Skin of body (tissue), 2 donors: ENCODE results near the gene TP53AIP1. TPM values are rescaled to one million over a fixed set of nuclear protein-coding genes. Genes with fewer than 3 reads are reported as not detected.

Source experiments
- DNase-seq: peaks from one replicate; lab custom pipeline; 2025; lab: John Stamatoyannopoulos, UW
- total RNA-seq: library from RNA; depleted of rRNA; stranded (reverse); fragments of >200 nt; gene quantifications from one replicate; pipeline ENCODE4 v1.2.3, GENCODE V29; 2014

The TP53AIP1 gene
- total RNA-seq, 1 donor from 2014 or later = 7.6 TPM

DNA sequence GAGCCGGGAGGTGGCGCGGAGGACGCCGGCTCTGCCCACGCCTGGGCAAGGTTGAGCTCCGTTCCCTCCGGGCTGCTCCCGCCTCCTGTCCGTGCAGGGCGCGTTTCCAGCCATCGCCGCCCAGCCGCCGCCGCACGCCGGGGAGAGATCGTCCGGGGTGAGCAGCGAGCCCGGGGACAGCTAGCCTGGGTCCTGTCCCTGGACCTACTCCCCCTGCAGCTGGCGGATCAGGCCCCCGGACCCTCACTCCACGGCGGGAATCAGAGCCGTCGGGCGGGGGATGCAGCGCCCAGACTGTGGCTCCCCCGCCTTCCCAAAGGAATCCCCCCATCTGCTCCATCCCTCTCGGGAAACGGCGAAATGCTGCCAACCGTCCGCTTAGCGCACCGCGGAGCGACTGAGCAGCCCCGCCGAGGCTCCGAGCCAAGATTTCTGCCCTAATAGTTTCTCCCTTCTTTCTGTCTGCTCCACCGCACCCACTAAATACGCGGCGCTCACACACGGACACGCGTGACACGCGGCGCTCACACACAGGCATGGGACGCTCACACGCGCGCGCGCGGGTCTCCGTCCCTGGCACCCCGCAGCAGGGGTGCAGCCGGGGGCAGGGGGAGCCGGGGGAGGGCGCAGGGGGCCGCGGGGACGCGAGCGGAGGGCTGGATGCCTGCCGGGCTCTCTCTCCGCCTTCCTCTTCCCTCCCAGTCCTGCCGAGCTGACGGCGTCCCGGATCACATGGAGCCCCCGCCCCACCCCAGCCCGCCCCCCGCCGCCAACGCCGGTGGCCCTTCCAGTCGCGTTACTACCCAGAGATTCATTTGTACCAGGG lies 51.9 kb downstream of the TP53AIP1 start, which contains the start of gene KCNJ5:
Gene KCNJ5 (plus strand): TSS at position 814 of the 826 bp plus-strand sequence. CDS start 19,918 bp downstream, outside the sequence.
- no peak for DNase-seq

DNA sequence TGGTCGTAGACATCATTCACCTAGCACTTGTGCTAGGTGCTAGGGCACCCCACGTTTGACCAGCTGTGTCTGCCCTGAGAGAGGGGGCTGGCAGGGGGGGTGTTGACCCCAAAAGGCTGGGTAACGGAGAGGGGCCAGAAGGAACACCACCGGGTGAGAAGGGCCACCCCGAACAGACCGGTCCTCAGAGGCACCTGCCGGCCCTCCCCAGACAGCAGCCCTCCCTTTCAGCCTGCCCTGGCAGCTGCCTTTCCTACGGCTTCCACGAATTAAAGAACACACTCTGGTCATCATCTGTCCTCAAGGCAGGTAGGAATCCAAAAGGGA lies 52.5 kb downstream of the TP53AIP1 start:
- no peak for DNase-seq

DNA sequence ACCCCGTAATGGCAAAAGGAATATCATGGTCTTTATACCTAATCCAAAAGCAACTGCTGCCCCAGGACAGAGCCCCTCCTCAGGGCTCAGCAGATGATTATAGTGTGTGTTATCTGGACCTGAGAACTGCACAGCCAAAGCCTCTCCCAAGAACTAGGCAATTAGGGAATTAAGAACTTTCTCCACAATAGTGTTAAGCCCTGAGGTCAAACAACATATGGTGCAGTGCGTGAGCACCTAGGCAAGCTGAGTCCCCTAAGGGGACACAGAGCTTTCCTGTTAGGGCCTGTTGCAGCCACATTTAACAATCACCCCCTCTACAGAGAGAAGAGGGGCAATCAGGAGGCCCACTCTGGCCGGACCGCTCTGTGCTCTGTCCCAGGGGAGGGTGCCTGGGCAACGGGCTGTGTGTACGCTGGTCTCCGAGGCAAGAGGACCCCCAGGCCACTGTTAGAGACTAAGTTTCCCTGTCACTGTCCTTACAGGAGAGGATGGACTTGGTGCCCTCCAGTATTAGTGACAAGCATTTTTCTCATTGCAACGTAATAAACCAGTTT lies 52.9 kb downstream of the TP53AIP1 start:
- no peak for DNase-seq

DNA sequence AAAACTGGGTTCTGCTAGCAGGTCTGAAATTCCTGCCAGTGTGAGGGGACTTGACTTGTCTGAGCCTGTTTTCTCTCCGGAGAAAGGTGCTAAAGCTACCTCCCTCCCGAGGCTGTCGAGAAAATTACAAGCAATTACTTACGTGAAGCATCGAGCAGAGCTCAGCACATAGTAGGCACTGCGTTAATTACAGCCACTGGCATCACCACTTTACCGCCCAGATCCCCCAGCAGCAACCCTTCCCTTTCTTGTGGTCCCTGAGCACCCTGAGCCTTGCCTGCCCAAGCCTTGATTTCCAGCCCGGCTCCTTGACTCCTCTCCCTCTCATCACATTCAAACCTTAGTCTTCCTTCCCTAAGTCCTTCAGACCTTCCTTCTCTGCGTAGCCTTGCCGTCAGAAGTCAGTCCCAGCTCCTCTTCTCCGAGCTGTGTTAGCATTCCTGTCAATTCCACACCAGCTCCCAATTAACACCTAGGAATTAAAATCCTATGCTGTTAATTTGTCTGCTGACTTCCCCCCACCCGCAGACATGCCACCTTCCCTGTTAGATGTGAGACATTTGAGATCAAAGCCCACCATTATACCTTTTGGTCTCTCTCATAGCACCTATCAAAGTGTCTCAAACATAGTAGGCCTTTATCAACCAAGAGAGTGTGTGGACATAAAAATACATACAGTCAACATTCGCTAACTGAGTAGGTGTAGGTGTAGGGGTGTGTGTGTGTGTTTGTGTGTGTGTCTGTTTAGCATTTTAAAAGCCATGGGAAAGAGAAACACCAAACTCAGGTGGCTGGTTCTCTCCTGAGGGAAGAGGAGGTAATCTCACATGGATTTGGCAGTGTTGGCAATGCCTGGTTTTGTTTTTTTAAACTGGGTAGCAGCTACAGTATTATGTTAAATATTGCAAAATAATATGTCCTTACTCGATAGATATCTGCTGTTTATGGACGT lies 54.4 kb downstream of the TP53AIP1 start:
- no peak for DNase-seq

DNA sequence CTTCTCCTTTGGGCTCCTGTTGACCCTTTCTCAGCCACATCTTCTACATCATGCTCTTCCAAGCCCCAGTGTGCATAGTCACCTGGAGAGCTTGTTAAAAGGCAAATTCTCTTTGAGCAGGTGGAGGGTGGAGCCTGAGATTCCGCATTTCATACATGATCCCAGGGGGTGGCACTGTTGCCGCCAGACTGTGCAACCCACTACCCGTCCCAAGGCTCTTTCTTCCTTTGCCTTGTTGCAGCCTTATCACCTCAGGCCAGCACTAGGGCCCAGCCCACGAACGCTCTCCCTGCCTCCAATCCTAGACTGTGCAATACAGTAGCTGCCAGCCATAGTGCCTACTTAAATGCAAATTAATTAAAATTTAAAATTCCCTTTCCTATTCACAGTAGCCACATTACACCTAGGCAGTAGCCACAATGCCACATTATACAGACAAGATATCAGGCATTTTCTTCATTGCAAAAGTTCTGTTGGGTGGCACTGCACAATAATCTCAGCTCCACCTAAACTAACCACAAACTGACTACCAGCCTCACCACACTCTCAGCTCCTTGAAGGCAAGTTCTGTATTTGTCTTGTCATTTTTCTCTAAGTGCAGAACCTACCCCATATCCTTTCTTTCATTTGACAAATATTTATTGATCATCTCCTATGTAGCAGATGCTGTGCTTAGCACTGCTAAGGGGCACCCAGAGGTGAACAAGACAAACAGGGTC lies 56.1 kb downstream of the TP53AIP1 start:
- DNase-seq = no peak

Other genes starting within 250 kb of the TP53AIP1 start
- gene FLI1, start 248.8 kb downstream of the TP53AIP1 start, total RNA-seq = 14.3 TPM
- 0.10 TPM for gene KCNJ1, start 75.6 kb downstream of the TP53AIP1 start, total RNA-seq
- 2.0 TPM for gene KCNJ5, start 51.5 kb downstream of the TP53AIP1 start, total RNA-seq
- gene ARHGAP32, start 249.5 kb upstream of the TP53AIP1 start, total RNA-seq = 37.7 TPM